Measurements from ENCODE around the gene PLEKHG1. TPM values are rescaled to one million over a fixed set of nuclear protein-coding genes. Genes with fewer than 3 reads are reported as not detected.

Gene PLEKHG1
- total and polyA plus RNA-seq, 9 donors = 5.3 to 74.0 (median 11.9) TPM

- TF ChIP-seq, protein P1, sequence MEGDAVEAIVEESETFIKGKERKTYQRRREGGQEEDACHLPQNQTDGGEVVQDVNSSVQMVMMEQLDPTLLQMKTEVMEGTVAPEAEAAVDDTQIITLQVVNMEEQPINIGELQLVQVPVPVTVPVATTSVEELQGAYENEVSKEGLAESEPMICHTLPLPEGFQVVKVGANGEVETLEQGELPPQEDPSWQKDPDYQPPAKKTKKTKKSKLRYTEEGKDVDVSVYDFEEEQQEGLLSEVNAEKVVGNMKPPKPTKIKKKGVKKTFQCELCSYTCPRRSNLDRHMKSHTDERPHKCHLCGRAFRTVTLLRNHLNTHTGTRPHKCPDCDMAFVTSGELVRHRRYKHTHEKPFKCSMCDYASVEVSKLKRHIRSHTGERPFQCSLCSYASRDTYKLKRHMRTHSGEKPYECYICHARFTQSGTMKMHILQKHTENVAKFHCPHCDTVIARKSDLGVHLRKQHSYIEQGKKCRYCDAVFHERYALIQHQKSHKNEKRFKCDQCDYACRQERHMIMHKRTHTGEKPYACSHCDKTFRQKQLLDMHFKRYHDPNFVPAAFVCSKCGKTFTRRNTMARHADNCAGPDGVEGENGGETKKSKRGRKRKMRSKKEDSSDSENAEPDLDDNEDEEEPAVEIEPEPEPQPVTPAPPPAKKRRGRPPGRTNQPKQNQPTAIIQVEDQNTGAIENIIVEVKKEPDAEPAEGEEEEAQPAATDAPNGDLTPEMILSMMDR (IDR thresholded peaks at IDR 0.05) = no peak
- H3K4me1 ChIP-seq (ENCODE audit: insufficient read depth) = peaks cover 4% of the 10 kb centered on the region
- no peaks in the 10 kb centered on the region for H3K27me3 ChIP-seq
- no peak overlapping the region for H3K4me3 ChIP-seq
- H3K36me3 ChIP-seq = no peaks in the 10 kb centered on the region
- DNase-seq = no peak
- intact Hi-C loops (cut with DNase I) = no loop called here
- no peak overlapping the region for H3K27ac ChIP-seq
- 82 to 92% (median 86%) methylated on average over 3 of the region's 3 CpGs for WGBS, 3 donors
- no peaks in the 10 kb centered on the region for H3K9me3 ChIP-seq
Measured at GRCh38 chr6:150635906-150636514, 36.3 kb downstream of the PLEKHG1 start.

DNA sequence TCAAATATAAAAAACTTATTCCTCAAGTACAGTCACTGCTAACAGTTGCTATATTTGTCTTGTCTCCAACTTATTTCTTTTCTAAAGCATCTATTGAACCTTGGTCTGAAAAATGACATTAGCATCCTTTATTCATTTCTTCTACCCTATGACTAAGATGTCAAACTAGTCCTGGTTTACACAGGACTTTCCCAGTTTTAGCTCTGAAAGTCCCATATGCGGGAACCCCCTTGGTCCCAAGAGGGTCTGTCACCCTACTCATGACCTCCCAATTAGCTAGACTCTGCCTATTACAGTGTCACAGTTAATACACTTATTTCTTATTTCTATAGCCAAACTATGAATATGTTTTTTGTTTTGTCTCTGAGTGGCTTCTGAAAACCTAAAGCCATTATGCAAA lies 37.1 kb downstream of the PLEKHG1 start:
- no peak overlapping the region for H3K4me3 ChIP-seq
- TF ChIP-seq POLR2A (IDR thresholded peaks at IDR 0.05) (no peak), EP300 (IDR thresholded peaks at IDR 0.05) (no peak)
- TF ChIP-seq, protein P1 (IDR thresholded peaks at IDR 0.05) = no peak
- no peaks in the 10 kb centered on the region for H3K36me3 ChIP-seq
- WGBS, 3 donors = 90 to 93% (median 91%) methylated on average over 1 of the region's 1 CpG
- peaks cover 3% of the 10 kb centered on the region for H3K4me1 ChIP-seq (ENCODE audit: insufficient read depth)
- intact Hi-C loops (cut with DNase I) = no loop called here
- no peaks in the 10 kb centered on the region for H3K9me3 ChIP-seq
- H3K27ac ChIP-seq = no peak overlapping the region
- no peaks in the 10 kb centered on the region for H3K27me3 ChIP-seq
- no peak for DNase-seq

DNA sequence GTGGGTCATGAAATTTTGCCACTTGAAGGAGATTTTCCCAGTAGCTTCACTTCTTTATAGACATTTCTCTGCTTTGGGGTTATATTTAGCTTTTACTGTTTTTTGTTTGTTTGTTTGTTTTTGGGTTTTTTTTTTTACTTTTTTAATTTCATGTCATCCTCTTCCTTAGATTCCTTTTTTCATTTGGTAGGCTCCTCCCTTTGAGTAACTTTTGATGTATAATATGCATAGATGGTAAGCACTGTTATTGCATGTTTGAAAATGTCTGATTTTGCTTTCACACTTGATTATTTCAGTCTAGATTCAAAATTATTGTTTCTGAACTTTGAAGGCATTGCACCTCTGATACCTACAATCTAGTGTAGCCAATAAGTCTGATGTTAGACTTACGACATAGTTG lies 37.6 kb downstream of the PLEKHG1 start:
- H3K27ac ChIP-seq = no peak overlapping the region
- WGBS, 3 donors = 97 to 100% (median 97%) methylated on average over 1 of the region's 1 CpG

DNA sequence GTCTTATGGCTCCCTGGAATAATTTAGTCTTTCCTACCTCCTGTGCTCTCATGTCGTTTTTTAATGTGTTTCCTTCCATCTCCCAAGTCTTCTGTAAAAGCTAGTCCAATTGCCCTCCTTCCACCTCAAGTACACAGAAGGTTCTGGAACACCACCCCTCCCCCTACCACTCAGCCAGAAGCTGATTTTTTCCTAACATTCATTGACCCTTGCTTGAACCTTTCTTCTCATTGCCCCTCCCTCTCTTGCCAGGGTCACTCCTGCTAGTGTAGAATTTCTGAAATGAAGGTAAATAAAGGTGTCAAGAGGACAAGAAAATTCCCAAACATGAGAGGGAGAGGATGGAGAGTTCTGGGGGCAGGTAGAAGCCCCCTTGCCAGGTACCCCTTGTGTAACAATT lies 38.6 kb downstream of the PLEKHG1 start:
- no peaks in the 10 kb centered on the region for H3K27me3 ChIP-seq
- WGBS, 3 donors = 71 to 78% (median 77%) methylated on average over 1 of the region's 1 CpG
- TF ChIP-seq POLR2A (IDR thresholded peaks at IDR 0.05) (no peak), EP300 (IDR thresholded peaks at IDR 0.05) (no peak)
- TF ChIP-seq, protein P1 (IDR thresholded peaks at IDR 0.05) = no peak
- no peaks in the 10 kb centered on the region for H3K36me3 ChIP-seq
- H3K4me1 ChIP-seq (ENCODE audit: insufficient read depth) = peaks cover 2% of the 10 kb centered on the region
- intact Hi-C loops (cut with DNase I) = no loop called here
- no peak for DNase-seq
- H3K4me3 ChIP-seq = no peak overlapping the region
- no peaks in the 10 kb centered on the region for H3K9me3 ChIP-seq
- no peak overlapping the region for H3K27ac ChIP-seq

More for the DNA sequence above, 37.6 kb downstream of the PLEKHG1 start:
- Histone ChIP-seq H3K9me3 (no peaks in the 10 kb centered on the region), H3K27me3 (no peaks in the 10 kb centered on the region), H3K4me3 (no peak overlapping the region), H3K4me1 (ENCODE audit: insufficient read depth) (peaks cover 1% of the 10 kb centered on the region), H3K36me3 (no peaks in the 10 kb centered on the region)
- intact Hi-C loops (cut with DNase I) = no loop called here
- no peak for DNase-seq
- TF ChIP-seq, protein P1 (IDR thresholded peaks at IDR 0.05) = no peak
- TF ChIP-seq EP300 (IDR thresholded peaks at IDR 0.05) = no peak
- no peak for TF ChIP-seq POLR2A (IDR thresholded peaks at IDR 0.05)
